Measurements from ENCODE around the gene SLC43A3.

The SLC43A3 gene

GRCh38 chr11:57359896-57360690, 66.8 kb downstream of the SLC43A3 start:
- Histone ChIP-seq H3K9me3 (ENCODE audit: severe bottlenecking) (no peaks in the 10 kb centered on the region), H3K27ac (no peak overlapping the region), H3K36me3 (no peaks in the 10 kb centered on the region), H3K27me3 (ENCODE audit: insufficient read depth, low read depth, severe bottlenecking) (peaks cover 48% of the 10 kb centered on the region), H3K4me3 (ENCODE audit: low read depth, low read length) (no peak overlapping the region)
- TF ChIP-seq, protein P1, sequence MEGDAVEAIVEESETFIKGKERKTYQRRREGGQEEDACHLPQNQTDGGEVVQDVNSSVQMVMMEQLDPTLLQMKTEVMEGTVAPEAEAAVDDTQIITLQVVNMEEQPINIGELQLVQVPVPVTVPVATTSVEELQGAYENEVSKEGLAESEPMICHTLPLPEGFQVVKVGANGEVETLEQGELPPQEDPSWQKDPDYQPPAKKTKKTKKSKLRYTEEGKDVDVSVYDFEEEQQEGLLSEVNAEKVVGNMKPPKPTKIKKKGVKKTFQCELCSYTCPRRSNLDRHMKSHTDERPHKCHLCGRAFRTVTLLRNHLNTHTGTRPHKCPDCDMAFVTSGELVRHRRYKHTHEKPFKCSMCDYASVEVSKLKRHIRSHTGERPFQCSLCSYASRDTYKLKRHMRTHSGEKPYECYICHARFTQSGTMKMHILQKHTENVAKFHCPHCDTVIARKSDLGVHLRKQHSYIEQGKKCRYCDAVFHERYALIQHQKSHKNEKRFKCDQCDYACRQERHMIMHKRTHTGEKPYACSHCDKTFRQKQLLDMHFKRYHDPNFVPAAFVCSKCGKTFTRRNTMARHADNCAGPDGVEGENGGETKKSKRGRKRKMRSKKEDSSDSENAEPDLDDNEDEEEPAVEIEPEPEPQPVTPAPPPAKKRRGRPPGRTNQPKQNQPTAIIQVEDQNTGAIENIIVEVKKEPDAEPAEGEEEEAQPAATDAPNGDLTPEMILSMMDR (IDR thresholded peaks at IDR 0.05; ENCODE audit: low read depth, low read length): no peak
- DNase-seq: no peak

DNA sequence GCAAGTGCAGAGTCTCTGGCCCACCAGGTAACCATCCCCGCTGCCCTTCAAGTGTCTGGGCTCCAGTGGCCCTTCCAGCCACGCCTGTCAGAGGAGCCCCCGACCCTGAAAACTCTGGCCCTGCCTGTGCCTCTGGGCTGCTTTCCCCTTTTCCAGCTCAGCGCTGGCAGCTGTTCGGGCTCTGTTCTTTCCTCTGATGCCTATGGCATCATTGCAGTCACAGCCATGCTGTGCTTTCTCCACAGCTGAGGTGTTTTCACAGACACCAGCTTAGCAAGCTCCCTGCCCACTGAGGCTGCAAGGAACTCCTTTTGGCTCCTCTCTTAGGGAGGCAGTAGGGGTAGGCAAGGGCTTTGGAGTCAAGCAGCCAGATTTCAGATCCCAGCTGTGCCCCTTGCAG, 67.5 kb downstream of the SLC43A3 start:
- H3K9me3 ChIP-seq (ENCODE audit: severe bottlenecking): no peaks in the 10 kb centered on the region
- H3K36me3 ChIP-seq: no peaks in the 10 kb centered on the region
- no peak for DNase-seq
- TF ChIP-seq, protein P1 (IDR thresholded peaks at IDR 0.05; ENCODE audit: low read depth, low read length): no peak
- no peak overlapping the region for H3K4me3 ChIP-seq (ENCODE audit: low read depth, low read length)
- no peak overlapping the region for H3K27ac ChIP-seq
- H3K27me3 ChIP-seq (ENCODE audit: insufficient read depth, low read depth, severe bottlenecking): peaks cover 41% of the 10 kb centered on the region

GRCh38 chr11:57358991-57359390, 67.9 kb downstream of the SLC43A3 start:
- no peak overlapping the region for H3K27ac ChIP-seq
- H3K36me3 ChIP-seq: no peaks in the 10 kb centered on the region
- H3K4me3 ChIP-seq (ENCODE audit: low read depth, low read length): no peak overlapping the region
- no peaks in the 10 kb centered on the region for H3K9me3 ChIP-seq (ENCODE audit: severe bottlenecking)
- TF ChIP-seq, protein P1 (IDR thresholded peaks at IDR 0.05; ENCODE audit: low read depth, low read length): no peak
- peaks cover 37% of the 10 kb centered on the region for H3K27me3 ChIP-seq (ENCODE audit: insufficient read depth, low read depth, severe bottlenecking)
- DNase-seq: no peak

DNA sequence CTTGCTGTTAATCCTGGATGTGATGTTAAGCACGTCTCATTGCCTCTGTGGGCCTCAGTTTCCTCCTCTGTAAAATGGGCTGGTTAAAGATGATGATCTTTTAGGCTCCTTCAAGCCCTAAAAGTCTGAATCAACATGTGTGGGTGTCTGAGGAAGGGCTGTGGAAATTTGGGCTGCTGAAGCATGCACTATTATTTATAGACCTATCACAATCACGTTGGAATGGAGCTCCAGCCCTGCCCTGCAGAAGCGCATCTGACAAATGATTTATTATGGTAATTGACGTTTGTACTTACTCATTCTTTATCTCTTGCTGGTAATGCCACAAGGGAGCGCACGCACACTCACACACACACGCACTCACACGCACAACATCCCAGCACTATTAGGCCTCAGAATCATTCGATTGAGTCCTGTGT, 68.4 kb downstream of the SLC43A3 start:
- DNase-seq: no peak
- Histone ChIP-seq H3K4me3 (ENCODE audit: low read depth, low read length) (no peak overlapping the region), H3K36me3 (no peaks in the 10 kb centered on the region), H3K9me3 (ENCODE audit: severe bottlenecking) (no peaks in the 10 kb centered on the region), H3K27ac (no peak overlapping the region), H3K27me3 (ENCODE audit: insufficient read depth, low read depth, severe bottlenecking) (peaks cover 32% of the 10 kb centered on the region)
- TF ChIP-seq, protein P1 (IDR thresholded peaks at IDR 0.05; ENCODE audit: low read depth, low read length): no peak

GRCh38 chr11:57357856-57358255, 69.1 kb downstream of the SLC43A3 start:
- Histone ChIP-seq H3K36me3 (no peaks in the 10 kb centered on the region), H3K9me3 (ENCODE audit: severe bottlenecking) (no peaks in the 10 kb centered on the region), H3K27me3 (ENCODE audit: insufficient read depth, low read depth, severe bottlenecking) (peaks cover 25% of the 10 kb centered on the region), H3K27ac (no peak overlapping the region), H3K4me3 (ENCODE audit: low read depth, low read length) (no peak overlapping the region)
- no peak for DNase-seq
- TF ChIP-seq, protein P1 (IDR thresholded peaks at IDR 0.05; ENCODE audit: low read depth, low read length): no peak

DNA sequence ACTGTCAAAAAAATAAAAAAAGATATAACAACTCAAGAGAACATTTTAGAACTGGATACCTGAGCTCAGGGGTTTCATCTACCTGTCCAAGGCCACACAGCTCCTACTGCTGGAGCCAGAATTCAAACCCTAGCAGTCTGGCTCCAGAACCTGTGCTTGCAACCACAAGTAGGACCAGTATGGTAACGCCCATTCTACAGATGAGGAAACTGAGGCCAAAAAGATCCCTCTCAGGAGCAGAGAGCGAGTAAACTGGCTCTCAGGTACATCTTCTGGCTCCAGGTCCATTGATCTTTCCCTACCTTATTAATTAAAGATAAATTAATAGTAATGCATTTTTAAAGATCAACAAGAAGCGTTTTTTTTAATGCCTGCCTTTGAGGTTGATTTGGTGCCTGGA, 69.6 kb downstream of the SLC43A3 start:
- peaks cover 21% of the 10 kb centered on the region for H3K27me3 ChIP-seq (ENCODE audit: insufficient read depth, low read depth, severe bottlenecking)
- H3K9me3 ChIP-seq (ENCODE audit: severe bottlenecking): no peaks in the 10 kb centered on the region
- H3K27ac ChIP-seq: no peak overlapping the region

More for the DNA sequence above, 69.6 kb downstream of the SLC43A3 start:
- Histone ChIP-seq H3K36me3 (no peaks in the 10 kb centered on the region), H3K4me3 (ENCODE audit: low read depth, low read length) (no peak overlapping the region)
- TF ChIP-seq, protein P1 (IDR thresholded peaks at IDR 0.05; ENCODE audit: low read depth, low read length): no peak
- no peak for DNase-seq
